HG03039 (cell line): ENCODE results near the gene ARMC7.

Experiments used
- ATAC-seq: cut with Tn5 transposase; IDR thresholded peaks from one replicate; pipeline ENCODE4 v1.9.1; 2021; ENCODE audit warnings: mild to moderate bottlenecking, moderate library complexity; ENCODE audit not compliant: unreplicated experiment

The ARMC7 gene

GRCh38 chr17:75077496-75078283 lies 32.1 kb upstream of the ARMC7 start:
- ATAC-seq: peak; percentile 44

- ATAC-seq: no peak
These were observed 31.3 kb upstream of the ARMC7 start for GRCh38 chr17:75078284-75079022.

- ATAC-seq: no peak
These were observed 30.8 kb upstream of the ARMC7 start for GRCh38 chr17:75079023-75079373.

- ATAC-seq: no peak
These were observed 27.9 kb upstream of the ARMC7 start for GRCh38 chr17:75081611-75082540.

GRCh38 chr17:75082683-75083082 lies 27.1 kb upstream of the ARMC7 start:
- ATAC-seq: no peak

- ATAC-seq: no peak
These were observed 25.6 kb upstream of the ARMC7 start for GRCh38 chr17:75084039-75084660.

- ATAC-seq: no peak
These were observed 23.1 kb upstream of the ARMC7 start for GRCh38 chr17:75086496-75087181.

GRCh38 chr17:75087182-75087557 lies 22.6 kb upstream of the ARMC7 start:
- no peak for ATAC-seq

GRCh38 chr17:75087558-75088453 lies 22.0 kb upstream of the ARMC7 start, which contains the start of gene SLC16A5:
TSS of gene SLC16A5 (plus strand) at chr17:75087954. CDS start at chr17:75093637, 5,683 bp downstream.
- no peak for ATAC-seq

GRCh38 chr17:75088465-75089417 lies 21.0 kb upstream of the ARMC7 start:
- ATAC-seq: no peak

- no peak for ATAC-seq
These were observed 18.6 kb upstream of the ARMC7 start for GRCh38 chr17:75090871-75091854.

GRCh38 chr17:75091855-75092327 lies 17.9 kb upstream of the ARMC7 start:
- ATAC-seq: no peak

- ATAC-seq: no peak
These were observed 16.1 kb upstream of the ARMC7 start for GRCh38 chr17:75093548-75094158.

- no peak for ATAC-seq
These were observed 14.8 kb upstream of the ARMC7 start for GRCh38 chr17:75094871-75095399.

GRCh38 chr17:75096082-75096625 lies 13.6 kb upstream of the ARMC7 start:
- no peak for ATAC-seq

- ATAC-seq: no peak
These were observed 11.9 kb upstream of the ARMC7 start for GRCh38 chr17:75097865-75098264.
